ENCODE data around the gene ADCY4.

Gene ADCY4

GRCh38 chr14:24271134-24271833, 63.6 kb downstream of the ADCY4 start, which contains the start of gene RABGGTA:
RABGGTA (minus strand) TSS chr14:24271597; CDS start chr14:24271115, 482 bp downstream.
- peak; percentile 69 for DNase-seq

- no peak for DNase-seq
Observed at GRCh38 chr14:24270537-24271133, 64.2 kb downstream of the ADCY4 start.

- DNase-seq, result no peak
Observed at GRCh38 chr14:24269910-24270536, 64.8 kb downstream of the ADCY4 start.

GRCh38 chr14:24269368-24269767, 65.5 kb downstream of the ADCY4 start:
- DNase-seq, result no peak
